ENCODE measurements around the gene SFTPB. TPM values are rescaled to one million over a fixed set of nuclear protein-coding genes. Genes with fewer than 3 reads are reported as not detected.

SFTPB gene
- total RNA-seq, 1 experiment from 2014 or later, result not detected

GRCh38 chr2:85668857-85669142, 801 bp upstream of the SFTPB start:
- peaks cover 8% of the 10 kb centered on the region for H3K4me1 Mint-ChIP-seq (ENCODE audit: low read depth, unreplicated experiment)
- H3K9me3 Mint-ChIP-seq (ENCODE audit: low read depth, unreplicated experiment), result no peaks in the 10 kb centered on the region
- CTCF ChIA-PET, result no interaction called here
- BruUV-seq (replicated peaks), result no TSS peak
- no peak for DNase-seq
- H3K4me3 Mint-ChIP-seq (ENCODE audit: low read depth, unreplicated experiment), result no peak overlapping the region
- no peak overlapping the region for H3K27ac Mint-ChIP-seq (ENCODE audit: unreplicated experiment)
- H3K27me3 Mint-ChIP-seq (ENCODE audit: unreplicated experiment), result peaks cover 46% of the 10 kb centered on the region
- H3K36me3 Mint-ChIP-seq (ENCODE audit: insufficient read depth, unreplicated experiment), result no peaks in the 10 kb centered on the region
- TF ChIP-seq CTCF (IDR thresholded peaks at IDR 0.05; ENCODE audit: unreplicated experiment), result no peak
- intact Hi-C loops (cut with micrococcal nuclease; ENCODE audit: unreplicated experiment), result loop anchor here (1.0 kb wide), 1 partner anchor 15 kb away; no protein-coding TSS in a partner anchor

GRCh38 chr2:85667561-85668008, 414 bp downstream of the SFTPB start:
- intact Hi-C loops (cut with micrococcal nuclease; ENCODE audit: unreplicated experiment), result loop anchor here (1.0 kb wide), 1 partner anchor 14 kb away; no protein-coding TSS in a partner anchor
- CTCF ChIA-PET, result no interaction called here
- no peaks in the 10 kb centered on the region for H3K9me3 Mint-ChIP-seq (ENCODE audit: low read depth, unreplicated experiment)
- no peak for TF ChIP-seq CTCF (IDR thresholded peaks at IDR 0.05; ENCODE audit: unreplicated experiment)
- no peak overlapping the region for H3K27ac Mint-ChIP-seq (ENCODE audit: unreplicated experiment)
- H3K27me3 Mint-ChIP-seq (ENCODE audit: unreplicated experiment), result peaks cover 34% of the 10 kb centered on the region
- no TSS peak for BruUV-seq (replicated peaks)
- no peak overlapping the region for H3K4me3 Mint-ChIP-seq (ENCODE audit: low read depth, unreplicated experiment)
- no peaks in the 10 kb centered on the region for H3K36me3 Mint-ChIP-seq (ENCODE audit: insufficient read depth, unreplicated experiment)
- peaks cover 6% of the 10 kb centered on the region for H3K4me1 Mint-ChIP-seq (ENCODE audit: low read depth, unreplicated experiment)
- no peak for DNase-seq

- Mint-ChIP-seq H3K4me1 (ENCODE audit: low read depth, unreplicated experiment) (no peaks in the 10 kb centered on the region), H3K9me3 (ENCODE audit: low read depth, unreplicated experiment) (no peaks in the 10 kb centered on the region), H3K27me3 (ENCODE audit: unreplicated experiment) (peaks cover 26% of the 10 kb centered on the region), H3K36me3 (ENCODE audit: insufficient read depth, unreplicated experiment) (no peaks in the 10 kb centered on the region), H3K27ac (ENCODE audit: unreplicated experiment) (no peak overlapping the region), H3K4me3 (ENCODE audit: low read depth, unreplicated experiment) (no peak overlapping the region)
- no peak for TF ChIP-seq CTCF (IDR thresholded peaks at IDR 0.05; ENCODE audit: unreplicated experiment)
- BruUV-seq (replicated peaks), result no TSS peak
- intact Hi-C loops (cut with micrococcal nuclease; ENCODE audit: unreplicated experiment), result no loop called here
- DNase-seq, result no peak
- CTCF ChIA-PET, result no interaction called here
Measured at GRCh38 chr2:85666435-85667316, 1.3 kb downstream of the SFTPB start.

GRCh38 chr2:85666016-85666415, 2.0 kb downstream of the SFTPB start:
- Mint-ChIP-seq H3K27me3 (ENCODE audit: unreplicated experiment) (peaks cover 24% of the 10 kb centered on the region), H3K4me1 (ENCODE audit: low read depth, unreplicated experiment) (no peaks in the 10 kb centered on the region), H3K9me3 (ENCODE audit: low read depth, unreplicated experiment) (no peaks in the 10 kb centered on the region), H3K36me3 (ENCODE audit: insufficient read depth, unreplicated experiment) (no peaks in the 10 kb centered on the region), H3K27ac (ENCODE audit: unreplicated experiment) (no peak overlapping the region), H3K4me3 (ENCODE audit: low read depth, unreplicated experiment) (no peak overlapping the region)
- intact Hi-C loops (cut with micrococcal nuclease; ENCODE audit: unreplicated experiment), result no loop called here
- CTCF ChIA-PET, result no interaction called here
- BruUV-seq (replicated peaks), result no TSS peak
- DNase-seq, result no peak
- no peak for TF ChIP-seq CTCF (IDR thresholded peaks at IDR 0.05; ENCODE audit: unreplicated experiment)

Measured in Calu3 (cell line).